ENCODE results near the gene PIGT. TPM values are rescaled to one million over a fixed set of nuclear protein-coding genes. Genes with fewer than 3 reads are reported as not detected.

PIGT gene
- total RNA-seq, 4 donors from 2014 or later, result 59.8 to 87.3 (median 67.6) TPM

DNA sequence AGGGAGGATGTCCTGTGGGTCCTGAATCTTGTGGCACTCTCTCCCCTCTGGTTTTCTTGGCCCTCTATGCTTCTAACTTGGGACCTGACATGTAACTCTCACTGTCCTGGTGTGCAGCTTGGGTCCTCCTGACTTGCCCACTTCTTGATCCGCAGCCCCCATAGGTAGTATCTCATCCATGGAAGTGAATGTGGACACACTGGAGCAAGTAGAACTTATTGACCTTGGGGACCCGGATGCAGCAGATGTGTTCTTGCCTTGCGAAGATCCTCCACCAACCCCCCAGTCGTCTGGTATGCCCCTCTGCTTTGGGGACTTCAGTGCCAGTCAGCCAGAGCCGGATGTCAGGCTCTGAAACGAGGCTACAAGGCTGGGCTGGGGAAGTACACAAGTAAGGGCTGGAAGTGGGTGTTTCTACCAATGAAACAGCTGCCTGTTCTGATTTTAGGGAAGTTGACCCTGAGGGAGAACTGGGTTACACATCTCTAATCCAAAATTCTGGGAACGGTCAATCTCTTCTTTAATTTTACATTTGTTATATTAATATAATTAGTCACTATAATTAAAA is 7.2 kb upstream of the PIGT start:
- peak overlapping the region in 1 of 2 donors; percentile 96 for H3K4me3 ChIP-seq
- H3K9me3 ChIP-seq, result no peaks in the 10 kb centered on the region
- 44 to 69% methylated on average over 1 to 4 of the region's 7 CpGs for WGBS, 2 donors (ENCODE audit: low coverage in 1 of 2)
- peak overlapping the region in 3 of 4 donors; percentile 95 to 98 (median 98) for H3K27ac ChIP-seq
- no peaks in the 10 kb centered on the region for H3K27me3 ChIP-seq
- peaks cover 0 to 42% of the 10 kb centered on the region in 2 donors for H3K36me3 ChIP-seq
- ATAC-seq, result no peak
- H3K4me1 ChIP-seq, result peaks cover 0 to 48% (median 8%) of the 10 kb centered on the region in 3 donors
- TF ChIP-seq EP300 (IDR thresholded peaks at IDR 0.05) (no peak), POLR2AphosphoS5 (IDR thresholded peaks at IDR 0.05) (no peak), POLR2A (IDR thresholded peaks at IDR 0.05) (no peak), CTCF (IDR thresholded peaks at IDR 0.05) (no peak)

- peak overlapping the region in 3 of 4 donors; percentile 18 to 98 (median 98) for H3K27ac ChIP-seq
- no peak for ATAC-seq
- peaks cover 0 to 42% of the 10 kb centered on the region in 2 donors for H3K36me3 ChIP-seq
- WGBS, 2 donors (ENCODE audit: low coverage in 1 of 2), result 33 to 58% methylated on average over 1 to 3 of the region's 7 CpGs
- no peak overlapping the region for H3K4me3 ChIP-seq
- no peaks in the 10 kb centered on the region for H3K9me3 ChIP-seq
- no peaks in the 10 kb centered on the region for H3K27me3 ChIP-seq
- H3K4me1 ChIP-seq, result peaks cover 0 to 48% (median 8%) of the 10 kb centered on the region in 3 donors
- no peak for TF ChIP-seq CTCF (IDR thresholded peaks at IDR 0.05)
- TF ChIP-seq EP300 (IDR thresholded peaks at IDR 0.05), result no peak
- no peak for TF ChIP-seq POLR2A (IDR thresholded peaks at IDR 0.05)
- no peak for TF ChIP-seq POLR2AphosphoS5 (IDR thresholded peaks at IDR 0.05)
These were observed 6.2 kb upstream of the PIGT start for GRCh38 chr20:45409521-45410272.

- Histone ChIP-seq H3K9me3 (no peaks in the 10 kb centered on the region), H3K4me3 (no peak overlapping the region), H3K4me1 (peaks cover 0 to 47% (median 8%) of the 10 kb centered on the region in 3 donors), H3K36me3 (peaks cover 0 to 42% of the 10 kb centered on the region in 2 donors), H3K27ac (peak overlapping the region in 2 of 4 donors; percentile 98), H3K27me3 (no peaks in the 10 kb centered on the region)
- TF ChIP-seq CTCF (IDR thresholded peaks at IDR 0.05) (no peak), POLR2A (IDR thresholded peaks at IDR 0.05) (no peak), EP300 (IDR thresholded peaks at IDR 0.05) (no peak), POLR2AphosphoS5 (IDR thresholded peaks at IDR 0.05) (no peak)
- no peak for ATAC-seq
- 47 to 63% methylated on average over 7 to 8 of the region's 8 CpGs for WGBS, 2 donors (ENCODE audit: low coverage in 1 of 2)
These were observed 5.1 kb upstream of the PIGT start for GRCh38 chr20:45410887-45411286.

- H3K27me3 ChIP-seq, result no peaks in the 10 kb centered on the region
- no peaks in the 10 kb centered on the region for H3K9me3 ChIP-seq
- WGBS, 2 donors (ENCODE audit: low coverage in 1 of 2), result 57 to 94% methylated on average over 1 to 2 of the region's 5 CpGs
- H3K27ac ChIP-seq, result peak overlapping the region in 1 of 4 donors; percentile 7
- no peak for ATAC-seq
- peaks cover 0 to 56% (median 21%) of the 10 kb centered on the region in 3 donors for H3K4me1 ChIP-seq
- H3K4me3 ChIP-seq, result no peak overlapping the region
- TF ChIP-seq POLR2AphosphoS5 (IDR thresholded peaks at IDR 0.05), result no peak
- TF ChIP-seq EP300 (IDR thresholded peaks at IDR 0.05), result no peak
- TF ChIP-seq POLR2A (IDR thresholded peaks at IDR 0.05), result no peak
- TF ChIP-seq CTCF (IDR thresholded peaks at IDR 0.05), result no peak
- peaks cover 0 to 42% of the 10 kb centered on the region in 2 donors for H3K36me3 ChIP-seq
These were observed 3.3 kb upstream of the PIGT start for GRCh38 chr20:45412653-45413052.
